HepG2 (cell line): Measurements from ENCODE around the gene ATAD3A. TPM values are rescaled to one million over a fixed set of nuclear protein-coding genes. Genes with fewer than 3 reads are reported as not detected.

Source experiments
- ATAC-seq: fragments of 200-7000 bp; cut with Tn5 transposase; 3 replicates; pipeline ENCODE4 v1.9.1; 2020; ENCODE audit warnings: mild to moderate bottlenecking, moderate library complexity
- BruUV-seq: library from RNA; stranded (reverse); fragments of 400-500 nt; replicated peaks from 2 replicates; lab custom pipeline; 2021; lab: Mats Ljungman, UMichigan
- CTCF ChIA-PET: fragments of 300-600 bp; formaldehyde crosslinking; extraction: SDS; loops from one replicate; lab custom pipeline; 2021; ENCODE audit warnings: low total read pairs, inconsistent platforms, low intra/inter-chr PET ratio; lab: Yijun Ruan, JAX
- POLR2A ChIA-PET: fragments of 350-600 bp; sonication (Branson Sonifier 250); formaldehyde crosslinking; loops from one replicate; lab custom pipeline; 2020; ENCODE audit warnings: antibody characterized with exemption, inconsistent platforms; lab: Yijun Ruan, JAX
- DNase-seq: peaks from one replicate; pipeline ENCODE4 v3.0.0-alpha.2; 2015; ENCODE audit warnings: low spot score
- FAIRE-seq: peaks from 3 replicates; lab custom pipeline; 2011; peaks lifted over from hg19 to GRCh38; lab: Jason Lieb, UNC
- H2AFZ ChIP-seq: one replicate; pipeline ENCODE4 v1.6.1; 2011; ENCODE audit warnings: low read length, inconsistent platforms
- H3K27ac ChIP-seq: fragments of 300-600 bp; 3 replicates; pipeline ENCODE4 v1.8.0; 2011; ENCODE audit warnings: mixed run types, mild to moderate bottlenecking, mixed read lengths, low read length, inconsistent platforms; ENCODE audit not compliant: insufficient read depth; ENCODE audit errors: extremely low read length
- H3K27me3 ChIP-seq, 2 experiments: fragments of 200-600 bp in 1 of 2; 2 replicates in 1 of 2; 3 replicates in 1 of 2; pipeline versions ENCODE4 v1.6.0 to v1.8.0; 2011; ENCODE audit warnings: low read length in 2 of 2, mild to moderate bottlenecking in 2 of 2, moderate library complexity in 2 of 2, inconsistent platforms in 1 of 2; ENCODE audit not compliant: insufficient read depth in 2 of 2, control insufficient read depth in 1 of 2
- H3K36me3 ChIP-seq, 2 experiments: fragments of 200-600 bp in 1 of 2; replicated peaks in 1 of 2; 2 replicates in 1 of 2; 3 replicates in 1 of 2; pipeline versions ENCODE4 v1.5.1 to v1.8.0; 2011; ENCODE audit warnings: low read length in 2 of 2, inconsistent platforms in 1 of 2; ENCODE audit not compliant: insufficient read depth in 2 of 2, control insufficient read depth in 1 of 2
- H3K4me1 ChIP-seq: 2 replicates; pipeline ENCODE4 v1.5.1; 2012; ENCODE audit warnings: low read length, inconsistent platforms; ENCODE audit not compliant: insufficient read depth
- H3K4me2 ChIP-seq: 2 replicates; pipeline ENCODE4 v1.6.0; 2011; ENCODE audit warnings: low read depth, low read length, inconsistent platforms
- H3K4me3 ChIP-seq, 3 experiments: fragments of 200-600 bp in 1 of 3; sonication (generic), shearing (Covaris generic) in 1 of 3; replicated peaks in 1 of 3; 2 replicates each; pipeline ENCODE4 v1.5.1; 2011 to 2016; ENCODE audit warnings: low read length in 3 of 3, inconsistent platforms in 2 of 3, low read depth in 2 of 3, mild to moderate bottlenecking in 2 of 3, control low read depth in 1 of 3, mixed read lengths in 1 of 3; ENCODE audit not compliant: insufficient read depth in 1 of 3
- H3K79me2 ChIP-seq: one replicate; pipeline ENCODE4 v1.6.1; 2011; ENCODE audit warnings: low read length, inconsistent platforms; ENCODE audit not compliant: insufficient read depth
- H3K9ac ChIP-seq: 2 replicates; pipeline ENCODE4 v1.6.0; 2011; ENCODE audit warnings: mild to moderate bottlenecking, low read depth, low read length, inconsistent platforms; ENCODE audit not compliant: insufficient read depth
- H3K9me3 ChIP-seq: 2 replicates; pipeline ENCODE4 v1.5.1; 2012; ENCODE audit warnings: mild to moderate bottlenecking, low read length
- H4K20me1 ChIP-seq: 2 replicates; pipeline ENCODE4 v1.6.0; 2011; ENCODE audit warnings: inconsistent platforms, mild to moderate bottlenecking, low read length, moderate library complexity; ENCODE audit not compliant: insufficient read depth
- AGO2 ChIP-seq: fragments of 200-400 bp; formaldehyde crosslinking; optimal IDR thresholded peaks from 2 replicates; pipeline ENCODE3; 2017; ENCODE audit warnings: mild to moderate bottlenecking, low read depth, low read length, moderate library complexity
- AHR ChIP-seq: IDR thresholded peaks from 2 replicates; pipeline ENCODE4 v1.6.1; 2018; ENCODE audit warnings: missing genetic modification reagents, missing compliant biosample characterization
- RBFOX2 ChIP-seq: fragments of 200-400 bp; formaldehyde crosslinking; IDR thresholded peaks from 2 replicates; pipeline ENCODE4 v1.6.1; 2017; ENCODE audit warnings: low read depth, mild to moderate bottlenecking, low read length
- TARDBP ChIP-seq: sonication (generic); formaldehyde crosslinking; IDR thresholded peaks from 2 replicates; pipeline ENCODE4 v1.8.0; 2022; ENCODE audit warnings: mild to moderate bottlenecking, missing genetic modification reagents
- ZFP90 ChIP-seq: sonication (generic); formaldehyde crosslinking; IDR thresholded peaks from 2 replicates; pipeline ENCODE4 v1.8.0; 2022; ENCODE audit warnings: missing genetic modification reagents, mild to moderate bottlenecking, inconsistent platforms, borderline replicate concordance
- ZMYM2 ChIP-seq: sonication (generic); formaldehyde crosslinking; IDR thresholded peaks from 2 replicates; pipeline ENCODE4 v1.8.0; 2022; ENCODE audit warnings: mild to moderate bottlenecking, missing genetic modification reagents
- WGBS: methylation state at CpG from one replicate; pipeline ENCODE4 v1.1.6; 2017; ENCODE audit warnings: low lambda C conversion rate; 5-methylcytosine and 5-hydroxymethylcytosine counted together
- in situ Hi-C: cut with HindIII; loops from 2 replicates; pipeline ENCODE4 v1.10.0; 2017; ENCODE audit warnings: low pct_unique_long_range_greater_than_20kb; ENCODE audit not compliant: extremely low pct_ligation_motif_present
- intact Hi-C: fragments of 100-400 bp; cut with micrococcal nuclease; formaldehyde crosslinking; loops from one replicate; pipeline ENCODE4 v1.10.0; 2022; ENCODE audit not compliant: unreplicated experiment
- polyA plus RNA-seq, 8 experiments: library from polyadenylated mRNA; depleted of rRNA in 3 of 8; stranded (reverse) in 7 of 8; unstranded in 1 of 8; fragments of >200 nt; fragmentation: Illumina TruSeq in 4 of 8; extraction: Trizol in 4 of 8; gene quantifications; 2 replicates each; pipeline versions ENCODE4 v1.2.1 to v1.2.3, GENCODE V29; 2011 to 2016; ENCODE audit warnings: low read depth in 4 of 8, missing spikeins in 1 of 8, mixed read lengths in 1 of 8; ENCODE audit not compliant: insufficient read depth in 1 of 8
- total RNA-seq, 5 experiments: library from RNA; depleted of rRNA; stranded (reverse); fragments of >200 nt; fragmentation: Illumina TruSeq; extraction: Trizol; gene quantifications; 2 replicates each; pipeline ENCODE4 v1.2.3, GENCODE V29; 2016; ENCODE audit warnings: low read depth in 1 of 5

Gene ATAD3A
- total and polyA plus RNA-seq, 2 of the 13 experiments (the other 11 are each of a cell fraction or from before 2014, with no cell fraction given) = 10.6 to 49.0 TPM

GRCh38 chr1:1527092-1527816 lies 15.3 kb downstream of the ATAD3A start:
- no peak for DNase-seq
- no TSS peak for BruUV-seq
- FAIRE-seq = no peak
- no peak for ATAC-seq
- ChIA-PET POLR2A (no interaction called here), CTCF (no interaction called here)
- in situ Hi-C loops = no loop called here
- Histone ChIP-seq H3K4me2 (no peak overlapping the region), H3K27me3 (no peaks in the 10 kb centered on the region), H3K27ac (no peak overlapping the region), H3K4me1 (no peaks in the 10 kb centered on the region), H4K20me1 (no peaks in the 10 kb centered on the region), H3K9ac (no peak overlapping the region), H3K36me3 (peaks cover 19 to 28% of the 10 kb centered on the region in 2 experiments; a peak in 4 of 5 replicates), H3K9me3 (no peaks in the 10 kb centered on the region), H3K79me2 (no peaks in the 10 kb centered on the region), H2AFZ (no peak overlapping the region), H3K4me3 (no peak overlapping the region)
- WGBS = 93% methylated on average over 24 of the region's 31 CpGs
- intact Hi-C loops = no loop called here
- TF ChIP-seq TARDBP (CRISPR knock-in tag) (no peak), AHR (CRISPR knock-in tag) (no peak), ZFP90 (no peak)

- 98% methylated on average over 22 of the region's 37 CpGs for WGBS
- DNase-seq = no peak
- CTCF ChIA-PET = no interaction called here
Observed at GRCh38 chr1:1528301-1529267, 16.6 kb downstream of the ATAD3A start.

More at GRCh38 chr1:1528301-1529267, 16.6 kb downstream of the ATAD3A start:
- Histone ChIP-seq H3K4me1 (no peaks in the 10 kb centered on the region), H3K4me2 (no peak overlapping the region), H3K27me3 (no peaks in the 10 kb centered on the region), H3K36me3 (peaks cover 16 to 26% of the 10 kb centered on the region in 2 experiments; a peak in 4 of 5 replicates)
- intact Hi-C loops = no loop called here
- POLR2A ChIA-PET = interaction anchor here (0.6 kb wide), 1 partner anchor 43 kb away, joined by 3 read pairs; no protein-coding TSS in a partner anchor
- TF ChIP-seq RBFOX2 = peak; percentile 50; the same call in 1 of the 2 replicates
- TF ChIP-seq AGO2 = peak; percentile 21
- TF ChIP-seq ZMYM2 (CRISPR knock-in tag) = no peak
- TF ChIP-seq, all 625 proteins: peak for 2
- no peak overlapping the region for H3K27ac ChIP-seq
- H3K9ac ChIP-seq = no peak overlapping the region
- H3K9me3 ChIP-seq = no peaks in the 10 kb centered on the region
- H2AFZ ChIP-seq = no peak overlapping the region
- BruUV-seq = no TSS peak
- H3K4me3 ChIP-seq = no peak overlapping the region
- H4K20me1 ChIP-seq = no peaks in the 10 kb centered on the region
- no peaks in the 10 kb centered on the region for H3K79me2 ChIP-seq
- FAIRE-seq (no peak), ATAC-seq (no peak)
- in situ Hi-C loops = no loop called here
